Stomach (tissue), 9 donors: ENCODE data around the gene AXL. TPM values are rescaled to one million over a fixed set of nuclear protein-coding genes. Genes with fewer than 3 reads are reported as not detected.

Source experiments
- DNase-seq, 2 donors: peaks; one replicate each; pipeline versions ENCODE4 v3.0.0 to v3.0.0-alpha.2; 2013 to 2019
- H3K27ac ChIP-seq, 5 donors: fragments of 200-600 bp in 4 of 5; sonication (generic) in 4 of 5; one replicate each; pipeline ENCODE4 v1.5.1; 2013 to 2019; ENCODE audit warnings: mild to moderate bottlenecking in 1 of 5, moderate library complexity in 1 of 5
- H3K27me3 ChIP-seq, 3 donors: fragments of 200-600 bp; sonication (generic); one replicate each; pipeline ENCODE4 v1.5.1; 2017 to 2019; ENCODE audit warnings: mixed run types in 1 of 3
- H3K36me3 ChIP-seq, 4 donors: fragments of 200-600 bp; sonication (generic); 1 replicate in 3 of 4; 2 replicates in 1 of 4; pipeline ENCODE4 v1.5.1; 2016 to 2019
- H3K4me1 ChIP-seq, 4 donors: fragments of 200-600 bp; sonication (generic); one replicate each; pipeline ENCODE4 v1.5.1; 2016 to 2019
- H3K4me3 ChIP-seq, 4 donors: fragments of 200-600 bp; sonication (generic) in 3 of 4; one replicate each; pipeline ENCODE4 v1.5.1; 2016 to 2019; ENCODE audit warnings: mild to moderate bottlenecking in 1 of 4
- H3K9me3 ChIP-seq, 4 donors: fragments of 200-600 bp; sonication (generic); one replicate each; pipeline ENCODE4 v1.5.1; 2016 to 2019
- CTCF ChIP-seq, 7 experiments: fragments of 450-650 bp in 4 of 7; fragments of 200-600 bp in 3 of 7; sonication (generic) in 3 of 7; IDR thresholded peaks; one replicate each; pipeline ENCODE4 v1.5.1; 2016 to 2019; ENCODE audit warnings: antibody characterized with exemption in 7 of 7, control low read depth in 2 of 7, mild to moderate bottlenecking in 1 of 7
- EP300 ChIP-seq: sonication (generic); formaldehyde crosslinking; IDR thresholded peaks from one replicate; pipeline ENCODE4 v1.6.1; 2017; ENCODE audit warnings: antibody characterized with exemption
- POLR2A ChIP-seq, 4 donors: fragments of 450-650 bp; IDR thresholded peaks; one replicate each; pipeline ENCODE4 v1.6.1; 2016; ENCODE audit warnings: antibody characterized with exemption in 4 of 4, control low read depth in 2 of 4, mild to moderate bottlenecking in 1 of 4, moderate library complexity in 1 of 4
- POLR2AphosphoS5 ChIP-seq, 3 donors: sonication (generic); formaldehyde crosslinking; IDR thresholded peaks; one replicate each; pipeline ENCODE4 v1.6.1; 2016; ENCODE audit warnings: antibody characterized with exemption in 3 of 3
- WGBS, 5 donors: extraction: QIAGEN DNeasy Blood & Tissue Kit in 3 of 5; methylation state at CpG; one replicate each; pipeline versions ENCODE4 v1.1.5 to v1.1.7; 2013 to 2018; 5-methylcytosine and 5-hydroxymethylcytosine counted together
- intact Hi-C: fragments of 100-400 bp; cut with DNase I; formaldehyde crosslinking; loops from one replicate; pipeline ENCODE4 v1.15.1; 2023; ENCODE audit warnings: low total_unique reads
- polyA plus RNA-seq, 3 donors: library from polyadenylated mRNA; stranded (reverse); fragments of 200-250 nt; gene quantifications; one replicate each; pipeline ENCODE4 v1.2.3, GENCODE V29; 2013
- total RNA-seq, 5 donors: library from RNA; depleted of rRNA; stranded (reverse); fragments of >200 nt; gene quantifications; one replicate each; pipeline versions ENCODE4 v1.1.0 to v1.2.3, GENCODE V29; 2014 to 2016
- donor health status: healthy with polysubstance abuse.
- donor health status: Bipolar disorder and iron deficiency.
- donor health status: healthy.

Gene AXL
- total and polyA plus RNA-seq, 8 donors: 6.1 to 48.7 (median 22.8) TPM

DNA sequence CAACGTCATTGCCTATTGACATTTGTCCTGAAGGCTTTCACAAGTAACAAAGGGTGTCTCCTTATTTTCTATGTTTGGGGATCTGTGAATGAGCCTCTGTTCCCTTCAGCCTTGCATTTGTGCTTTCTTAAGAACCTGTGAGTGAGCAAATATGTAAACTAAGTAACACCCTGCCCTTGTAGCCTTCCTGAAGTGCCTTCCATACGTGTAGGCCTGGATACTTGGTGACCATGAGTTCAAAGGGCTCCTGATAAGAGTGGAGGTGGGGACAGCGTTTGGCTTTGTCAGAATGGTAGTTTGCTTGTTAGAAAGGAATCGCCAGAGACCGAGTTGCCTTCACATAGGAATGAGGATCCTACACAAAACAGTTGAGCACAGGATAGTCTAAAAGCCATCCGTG lies 76.5 kb downstream of the AXL start:
- Histone ChIP-seq H3K36me3 (peaks cover 66 to 99% (median 92%) of the 10 kb centered on the region in 4 donors), H3K9me3 (no peaks in the 10 kb centered on the region), H3K27me3 (no peaks in the 10 kb centered on the region), H3K4me1 (peaks cover 57 to 76% (median 61%) of the 10 kb centered on the region in 4 donors), H3K4me3 (no peak overlapping the region), H3K27ac (peak overlapping the region; percentile 22 to 98 (median 85))
- intact Hi-C loops: no loop called here
- 30 to 52% (median 38%) methylated on average over 6 of the region's 6 CpGs for WGBS, 5 donors
- TF ChIP-seq EP300: no peak
- TF ChIP-seq CTCF (IDR thresholded peaks at IDR 0.05): no peak
- no peak for TF ChIP-seq POLR2AphosphoS5 (IDR thresholded peaks at IDR 0.05)
- no peak for TF ChIP-seq POLR2A (IDR thresholded peaks at IDR 0.05)
- peak in 1 of 2 donors; percentile 51 for DNase-seq

DNA sequence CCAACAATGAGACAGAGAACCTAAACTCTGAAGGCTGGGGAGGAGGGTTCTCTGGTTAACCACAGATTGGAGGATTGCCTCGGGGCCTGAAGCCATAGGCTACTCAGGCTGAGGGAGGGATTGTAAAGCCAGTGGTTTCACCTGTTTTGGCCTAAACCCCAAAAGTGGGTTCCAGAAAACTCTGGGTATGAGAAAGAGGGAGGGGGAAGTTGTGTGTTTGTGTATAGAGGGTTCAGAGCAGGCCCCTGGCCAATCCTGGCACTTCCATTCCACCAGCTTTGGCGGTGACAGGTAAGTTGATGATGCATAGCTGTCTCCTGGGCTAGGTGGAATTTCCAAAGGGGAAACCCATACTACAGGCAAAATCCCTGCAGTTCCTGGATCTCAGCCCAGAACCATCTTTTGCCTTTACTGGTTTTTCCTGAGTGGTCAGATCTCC lies 77.4 kb downstream of the AXL start:
- intact Hi-C loops: no loop called here
- Histone ChIP-seq H3K9me3 (no peaks in the 10 kb centered on the region), H3K27ac (peak overlapping the region; percentile 2 to 98 (median 85)), H3K27me3 (no peaks in the 10 kb centered on the region), H3K36me3 (peaks cover 69 to 99% (median 92%) of the 10 kb centered on the region in 4 donors), H3K4me1 (peaks cover 57 to 85% (median 66%) of the 10 kb centered on the region in 4 donors), H3K4me3 (no peak overlapping the region)
- no peak for DNase-seq
- 51 to 66% (median 64%) methylated on average over 2 of the region's 2 CpGs for WGBS, 5 donors
- TF ChIP-seq CTCF (IDR thresholded peaks at IDR 0.05) (no peak), POLR2A (IDR thresholded peaks at IDR 0.05) (no peak), EP300 (no peak), POLR2AphosphoS5 (IDR thresholded peaks at IDR 0.05) (no peak)

DNA sequence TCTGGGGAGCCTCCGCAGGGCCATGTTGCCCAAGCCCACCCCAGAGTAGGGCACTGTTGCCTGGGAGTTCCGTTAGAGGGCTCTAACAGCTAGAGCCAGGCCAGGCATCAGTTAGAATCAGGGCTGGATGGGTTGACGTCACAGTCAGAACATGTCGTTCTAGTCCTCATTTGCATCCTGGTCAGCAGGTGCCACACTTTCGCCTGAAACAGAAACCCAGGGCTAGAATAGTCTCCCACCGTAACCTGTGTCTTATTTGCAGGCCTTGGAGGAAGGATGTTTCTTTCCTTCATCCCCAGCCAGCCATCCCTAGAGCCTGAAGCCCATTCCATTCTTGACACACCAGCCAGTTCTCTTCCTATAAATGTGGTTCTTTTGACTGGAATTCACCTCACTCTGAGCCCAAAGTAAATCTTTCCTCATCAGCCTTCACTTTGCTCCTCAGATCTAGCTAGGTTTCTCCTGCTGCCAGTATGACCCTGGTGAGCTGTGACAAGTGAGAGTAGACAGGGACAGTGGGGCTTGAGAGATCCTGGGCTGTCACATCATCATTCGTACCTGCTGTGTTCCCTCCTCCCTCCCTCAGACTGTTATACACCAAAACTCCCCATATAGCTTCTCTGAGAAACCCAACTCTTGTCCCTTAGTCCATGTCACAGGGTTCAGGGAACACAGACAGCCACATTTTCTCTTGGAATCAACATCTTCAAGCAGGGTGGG lies 78.8 kb downstream of the AXL start:
- DNase-seq: peak; percentile 46 to 50
- H3K9me3 ChIP-seq: no peaks in the 10 kb centered on the region
- 39 to 57% (median 51%) methylated on average over 7 of the region's 7 CpGs for WGBS, 5 donors
- peaks cover 57 to 95% (median 66%) of the 10 kb centered on the region in 4 donors for H3K4me1 ChIP-seq
- TF ChIP-seq CTCF (IDR thresholded peaks at IDR 0.05) (no peak), POLR2AphosphoS5 (IDR thresholded peaks at IDR 0.05) (peak in 1 of 3 donors; percentile 18), EP300 (peak; percentile 52)
- no peaks in the 10 kb centered on the region for H3K27me3 ChIP-seq
- H3K27ac ChIP-seq: peak overlapping the region; percentile 65 to 98 (median 85)
- H3K36me3 ChIP-seq: peaks cover 66 to 99% (median 92%) of the 10 kb centered on the region in 4 donors
- no peak overlapping the region for H3K4me3 ChIP-seq
- intact Hi-C loops: no loop called here

- Histone ChIP-seq H3K9me3 (no peaks in the 10 kb centered on the region), H3K27me3 (no peaks in the 10 kb centered on the region), H3K4me1 (peaks cover 57 to 92% (median 66%) of the 10 kb centered on the region in 4 donors), H3K36me3 (peaks cover 64 to 99% (median 92%) of the 10 kb centered on the region in 4 donors), H3K4me3 (no peak overlapping the region), H3K27ac (peak overlapping the region; percentile 65 to 98 (median 85))
- WGBS, 5 donors: 24 to 35% (median 24%) methylated on average over 4 of the region's 4 CpGs
- peak; percentile 63 to 94 for DNase-seq
- intact Hi-C loops: no loop called here
- TF ChIP-seq EP300: no peak
- TF ChIP-seq POLR2AphosphoS5 (IDR thresholded peaks at IDR 0.05): peak in 2 of 3 donors; percentile 39 to 79
Measured at GRCh38 chr19:41298348-41298964, 79.4 kb downstream of the AXL start.
